HepG2 (cell line): Measurements from ENCODE around the gene DHRS4L2. TPM values are rescaled to one million over a fixed set of nuclear protein-coding genes. Genes with fewer than 3 reads are reported as not detected.

Experiments used
- CBFB ChIP-seq: sonication (generic); formaldehyde crosslinking; IDR thresholded peaks from 2 replicates; pipeline ENCODE4 v1.4.0; 2020; ENCODE audit warnings: missing genetic modification reagents
- CEBPZ ChIP-seq: IDR thresholded peaks from 2 replicates; pipeline ENCODE4 v1.6.1; 2012; ENCODE audit warnings: low read length, improper control_type of control experiment
- ETV5 ChIP-seq: IDR thresholded peaks from 2 replicates; pipeline ENCODE4 v1.6.1; 2018; ENCODE audit warnings: missing biosample characterization, missing genetic modification reagents, inconsistent platforms, borderline replicate concordance
- FLYWCH1 ChIP-seq: sonication (generic); formaldehyde crosslinking; IDR thresholded peaks from 2 replicates; pipeline ENCODE4 v1.8.1; 2023; ENCODE audit warnings: mild to moderate bottlenecking, missing genetic modification reagents
- KLF6 ChIP-seq: IDR thresholded peaks from 2 replicates; pipeline ENCODE4 v1.8.0; 2016; ENCODE audit warnings: missing biosample characterization, missing genetic modification reagents
- NONO ChIP-seq, 2 experiments: fragments of 450-650 bp in 1 of 2; sonication (generic) in 1 of 2; formaldehyde crosslinking in 1 of 2; IDR thresholded peaks in 1 of 2; conservative IDR thresholded peaks in 1 of 2; 2 replicates each; pipeline versions ENCODE4 v1.6.1 to v1.8.0; 2017 to 2022; ENCODE audit warnings: mild to moderate bottlenecking in 1 of 2, missing genetic modification reagents in 1 of 2, moderate library complexity in 1 of 2
- ZBTB43 ChIP-seq: sonication (generic); formaldehyde crosslinking; conservative IDR thresholded peaks from 2 replicates; pipeline ENCODE4 v1.4.0; 2020; ENCODE audit warnings: missing genetic modification reagents
- ZNF205 ChIP-seq: IDR thresholded peaks from 2 replicates; pipeline ENCODE4 v1.6.1; 2018; ENCODE audit warnings: missing biosample characterization, missing genetic modification reagents
- ZNF335 ChIP-seq: sonication (generic); formaldehyde crosslinking; IDR thresholded peaks from 2 replicates; pipeline ENCODE4 v1.4.0; 2020; ENCODE audit warnings: missing genetic modification reagents
- ZNF460 ChIP-seq: sonication (generic); formaldehyde crosslinking; IDR thresholded peaks from 2 replicates; pipeline ENCODE4 v1.5.1; 2020; ENCODE audit warnings: missing genetic modification reagents, mild to moderate bottlenecking, borderline replicate concordance
- ZNF549 ChIP-seq: sonication (generic); formaldehyde crosslinking; IDR thresholded peaks from 2 replicates; pipeline ENCODE4 v1.5.0; 2020; ENCODE audit warnings: missing genetic modification reagents
- ZNF598 ChIP-seq: sonication (generic); formaldehyde crosslinking; IDR thresholded peaks from 2 replicates; pipeline ENCODE4 v1.5.1; 2020; ENCODE audit warnings: mild to moderate bottlenecking, missing genetic modification reagents, borderline replicate concordance
- ZNF619 ChIP-seq: sonication (generic); formaldehyde crosslinking; IDR thresholded peaks from 2 replicates; pipeline ENCODE4 v1.4.0; 2020; ENCODE audit warnings: mild to moderate bottlenecking, missing genetic modification reagents
- polyA plus RNA-seq, 8 experiments: library from polyadenylated mRNA; depleted of rRNA in 3 of 8; stranded (reverse) in 7 of 8; unstranded in 1 of 8; fragments of >200 nt; fragmentation: Illumina TruSeq in 4 of 8; extraction: Trizol in 4 of 8; gene quantifications; 2 replicates each; pipeline versions ENCODE4 v1.2.1 to v1.2.3, GENCODE V29; 2011 to 2016; ENCODE audit warnings: low read depth in 4 of 8, missing spikeins in 1 of 8, mixed read lengths in 1 of 8; ENCODE audit not compliant: insufficient read depth in 1 of 8
- total RNA-seq, 5 experiments: library from RNA; depleted of rRNA; stranded (reverse); fragments of >200 nt; fragmentation: Illumina TruSeq; extraction: Trizol; gene quantifications; 2 replicates each; pipeline ENCODE4 v1.2.3, GENCODE V29; 2016; ENCODE audit warnings: low read depth in 1 of 5
- TF ChIP-seq, protein P1 (sequence below): sonication (generic); formaldehyde crosslinking; IDR thresholded peaks from 2 replicates; pipeline ENCODE4 v1.4.0; 2020; ENCODE audit warnings: missing genetic modification reagents
- TF ChIP-seq, protein P2 (sequence below): fragments of 450-650 bp; IDR thresholded peaks from 2 replicates; pipeline ENCODE4 v1.6.1; 2017
- TF ChIP-seq, protein P3 (sequence below): sonication (generic); formaldehyde crosslinking; IDR thresholded peaks from 2 replicates; pipeline ENCODE4 v1.8.1; 2023; ENCODE audit warnings: mild to moderate bottlenecking, missing genetic modification reagents

The DHRS4L2 gene
- total and polyA plus RNA-seq, 2 of the 13 experiments (the other 11 are each of a cell fraction or from before 2014, with no cell fraction given) = 24.7 to 38.2 TPM

DNA sequence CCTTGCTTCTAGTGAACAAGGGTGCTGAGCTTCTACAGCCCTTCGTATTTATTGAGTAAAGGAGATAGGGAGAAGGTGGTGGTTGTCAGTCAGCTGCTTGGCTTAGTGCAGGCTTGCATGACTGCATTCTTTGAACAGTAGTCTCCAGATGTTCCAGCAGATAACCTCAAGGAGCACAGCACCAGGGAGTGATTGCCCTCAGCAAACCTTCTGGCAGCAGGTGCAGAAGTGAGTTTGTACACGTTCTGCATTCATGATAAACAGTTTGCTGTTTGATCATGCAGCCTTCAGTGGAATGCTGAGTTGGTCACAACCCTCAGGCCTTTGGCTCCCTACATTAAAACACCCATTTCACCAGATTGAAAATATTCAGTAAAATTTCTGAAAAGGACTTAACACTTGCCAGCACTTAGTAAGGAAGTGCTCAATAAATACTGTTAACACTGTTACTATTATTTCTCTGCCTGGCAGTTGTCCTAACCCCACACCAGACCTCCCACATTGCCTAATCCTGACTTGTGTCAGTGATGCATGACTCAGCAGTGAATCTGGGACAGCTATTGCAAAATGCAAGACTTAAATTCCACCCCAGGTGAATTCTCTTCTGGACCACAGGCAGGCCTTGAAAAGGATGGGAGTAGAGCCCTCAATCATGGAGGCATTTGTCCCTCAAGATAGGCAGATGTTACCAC lies 44.1 kb downstream of the DHRS4L2 start (continued):
- TF ChIP-seq ZNF335 = peak; percentile 49; the same call in 1 of the 2 replicates
- TF ChIP-seq, protein P1, sequence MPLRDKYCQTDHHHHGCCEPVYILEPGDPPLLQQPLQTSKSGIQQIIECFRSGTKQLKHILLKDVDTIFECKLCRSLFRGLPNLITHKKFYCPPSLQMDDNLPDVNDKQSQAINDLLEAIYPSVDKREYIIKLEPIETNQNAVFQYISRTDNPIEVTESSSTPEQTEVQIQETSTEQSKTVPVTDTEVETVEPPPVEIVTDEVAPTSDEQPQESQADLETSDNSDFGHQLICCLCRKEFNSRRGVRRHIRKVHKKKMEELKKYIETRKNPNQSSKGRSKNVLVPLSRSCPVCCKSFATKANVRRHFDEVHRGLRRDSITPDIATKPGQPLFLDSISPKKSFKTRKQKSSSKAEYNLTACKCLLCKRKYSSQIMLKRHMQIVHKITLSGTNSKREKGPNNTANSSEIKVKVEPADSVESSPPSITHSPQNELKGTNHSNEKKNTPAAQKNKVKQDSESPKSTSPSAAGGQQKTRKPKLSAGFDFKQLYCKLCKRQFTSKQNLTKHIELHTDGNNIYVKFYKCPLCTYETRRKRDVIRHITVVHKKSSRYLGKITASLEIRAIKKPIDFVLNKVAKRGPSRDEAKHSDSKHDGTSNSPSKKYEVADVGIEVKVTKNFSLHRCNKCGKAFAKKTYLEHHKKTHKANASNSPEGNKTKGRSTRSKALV (CRISPR knock-in tag) = no peak
- TF ChIP-seq, protein P2, sequence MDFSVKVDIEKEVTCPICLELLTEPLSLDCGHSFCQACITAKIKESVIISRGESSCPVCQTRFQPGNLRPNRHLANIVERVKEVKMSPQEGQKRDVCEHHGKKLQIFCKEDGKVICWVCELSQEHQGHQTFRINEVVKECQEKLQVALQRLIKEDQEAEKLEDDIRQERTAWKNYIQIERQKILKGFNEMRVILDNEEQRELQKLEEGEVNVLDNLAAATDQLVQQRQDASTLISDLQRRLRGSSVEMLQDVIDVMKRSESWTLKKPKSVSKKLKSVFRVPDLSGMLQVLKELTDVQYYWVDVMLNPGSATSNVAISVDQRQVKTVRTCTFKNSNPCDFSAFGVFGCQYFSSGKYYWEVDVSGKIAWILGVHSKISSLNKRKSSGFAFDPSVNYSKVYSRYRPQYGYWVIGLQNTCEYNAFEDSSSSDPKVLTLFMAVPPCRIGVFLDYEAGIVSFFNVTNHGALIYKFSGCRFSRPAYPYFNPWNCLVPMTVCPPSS = no peak
- TF ChIP-seq CBFB (CRISPR knock-in tag) = no peak
- 0 out of 2 replicates have a peak, but pooled peaks have one; percentile 74 for TF ChIP-seq KLF6
- TF ChIP-seq ZNF205 = no peak
- TF ChIP-seq CEBPZ = no peak
- peak; percentile 30; the same call in 1 of the 2 replicates for TF ChIP-seq ETV5
- TF ChIP-seq ZNF549 = no peak
- no peak for TF ChIP-seq ZNF598 (CRISPR knock-in tag)
- no peak for TF ChIP-seq ZNF460 (CRISPR knock-in tag)
- TF ChIP-seq ZNF619 (CRISPR knock-in tag) = no peak
- TF ChIP-seq FLYWCH1 = no peak
- TF ChIP-seq, protein P3, sequence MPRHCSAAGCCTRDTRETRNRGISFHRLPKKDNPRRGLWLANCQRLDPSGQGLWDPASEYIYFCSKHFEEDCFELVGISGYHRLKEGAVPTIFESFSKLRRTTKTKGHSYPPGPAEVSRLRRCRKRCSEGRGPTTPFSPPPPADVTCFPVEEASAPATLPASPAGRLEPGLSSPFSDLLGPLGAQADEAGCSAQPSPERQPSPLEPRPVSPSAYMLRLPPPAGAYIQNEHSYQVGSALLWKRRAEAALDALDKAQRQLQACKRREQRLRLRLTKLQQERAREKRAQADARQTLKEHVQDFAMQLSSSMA (CRISPR knock-in tag) = no peak; the same call in 1 of the 2 replicates
- TF ChIP-seq ZBTB43 = no peak
- TF ChIP-seq NONO (IDR thresholded peaks at IDR 0.05) = no peak
- no peak for TF ChIP-seq NONO (CRISPR knock-in tag; conservative IDR thresholded peaks at IDR 0.05)
